Caco-2 (cell line): ENCODE results near the gene DPPA3. TPM values are rescaled to one million over a fixed set of nuclear protein-coding genes. Genes with fewer than 3 reads are reported as not detected.

Source experiments
- BruUV-seq: library from RNA; stranded (reverse); fragments of 400-500 nt; replicated peaks from 2 replicates; lab custom pipeline; 2021; lab: Mats Ljungman, UMichigan
- CTCF ChIA-PET: fragments of 300-600 bp; sonication (Branson Sonifier 250); formaldehyde crosslinking; loops from one replicate; lab custom pipeline; 2022; ENCODE audit warnings: antibody characterized with exemption; lab: Charles Lee
- POLR2A ChIA-PET: fragments of 300-600 bp; sonication (Branson Sonifier 250); formaldehyde crosslinking; loops from one replicate; lab custom pipeline; 2022; ENCODE audit warnings: antibody characterized with exemption; lab: Charles Lee
- DNase-seq, 2 experiments: peaks; one replicate each; pipeline versions ENCODE4 v3.0.0 to v3.0.0-alpha.2; 2020 to 2022
- H3K27me3 ChIP-seq: replicated peaks from 2 replicates; pipeline ENCODE4 v1.6.0; 2011; ENCODE audit warnings: low read length; ENCODE audit not compliant: control insufficient read depth, insufficient read depth
- H3K36me3 ChIP-seq: 2 replicates; pipeline ENCODE4 v1.5.1; 2011; ENCODE audit warnings: low read length; ENCODE audit not compliant: control insufficient read depth, insufficient read depth
- H3K4me1 ChIP-seq: fragments of 250-450 bp; sonication (Bioruptor Pico); 2 replicates; pipeline ENCODE4 v1.5.1; 2020; ENCODE audit warnings: mild to moderate bottlenecking
- H3K4me3 ChIP-seq: 2 replicates; pipeline ENCODE4 v1.5.1; 2011; ENCODE audit warnings: low read depth, mild to moderate bottlenecking, control low read depth, low read length
- H3K9me3 ChIP-seq: fragments of 250-450 bp; sonication (Bioruptor Pico); 2 replicates; pipeline ENCODE4 v1.5.1; 2020; ENCODE audit warnings: mild to moderate bottlenecking, moderate library complexity
- H3K27ac Mint-ChIP-seq: one replicate; pipeline ENCODE4 v1.8.0; 2022; ENCODE audit warnings: mixed read lengths; ENCODE audit not compliant: unreplicated experiment
- H3K27me3 Mint-ChIP-seq: one replicate; pipeline ENCODE4 v1.8.0; 2022; ENCODE audit warnings: mixed read lengths; ENCODE audit not compliant: insufficient read depth, unreplicated experiment
- H3K36me3 Mint-ChIP-seq: one replicate; pipeline ENCODE4 v1.8.0; 2022; ENCODE audit warnings: mild to moderate bottlenecking, mixed read lengths; ENCODE audit not compliant: insufficient read depth, unreplicated experiment
- H3K4me1 Mint-ChIP-seq: one replicate; pipeline ENCODE4 v1.8.0; 2022; ENCODE audit warnings: low read depth, mixed read lengths; ENCODE audit not compliant: unreplicated experiment
- H3K4me3 Mint-ChIP-seq: one replicate; pipeline ENCODE4 v1.8.0; 2022; ENCODE audit warnings: mild to moderate bottlenecking, moderate library complexity, mixed read lengths; ENCODE audit not compliant: unreplicated experiment
- H3K9me3 Mint-ChIP-seq: one replicate; pipeline ENCODE4 v1.8.0; 2022; ENCODE audit warnings: mixed read lengths; ENCODE audit not compliant: unreplicated experiment
- CTCF ChIP-seq, 2 experiments: fragments of 200-600 bp in 1 of 2; IDR thresholded peaks; 1 replicate in 1 of 2; 2 replicates in 1 of 2; pipeline versions ENCODE4 v1.5.1 to v1.8.0; 2011 to 2022; ENCODE audit warnings: antibody characterized with exemption in 1 of 2, control low read depth in 1 of 2, inconsistent platforms in 1 of 2, low read depth in 1 of 2, low read length in 1 of 2, mild to moderate bottlenecking in 1 of 2, moderate library complexity in 1 of 2; ENCODE audit not compliant: insufficient read depth in 1 of 2, severe bottlenecking in 1 of 2, unreplicated experiment in 1 of 2
- intact Hi-C: fragments of 100-400 bp; cut with micrococcal nuclease; formaldehyde crosslinking; loops from one replicate; pipeline ENCODE4 v1.10.0; 2022; ENCODE audit not compliant: unreplicated experiment
- total RNA-seq: library from RNA; stranded (reverse); gene quantifications from 2 replicates; pipeline ENCODE4 v1.2.3, GENCODE V29; 2022

The DPPA3 gene
- total RNA-seq, 1 experiment from 2014 or later: 31.8 TPM

- CTCF ChIA-PET: interaction anchor here (0.6 to 1.1 kb wide), 4 partner anchors 13 to 134 kb away, joined by 3 read pairs; no protein-coding TSS in a partner anchor
- intact Hi-C loops: loop anchor here (5.0 kb wide), 2 partner anchors 142 to 282 kb away; no protein-coding TSS in a partner anchor
- POLR2A ChIA-PET: interaction anchor here (0.5 to 0.8 kb wide), 3 partner anchors 14 to 944 kb away, joined by 3 to 4 read pairs (median 3); partner anchors contain the start of genes GDF3 and PTMS
Measured at GRCh38 chr12:7709969-7710675, 1.1 kb upstream of the DPPA3 start.

GRCh38 chr12:7712841-7713442, 1.7 kb downstream of the DPPA3 start:
- H3K4me1 Mint-ChIP-seq: peaks cover 47% of the 10 kb centered on the region
- Histone ChIP-seq H3K36me3 (no peaks in the 10 kb centered on the region), H3K27me3 (no peaks in the 10 kb centered on the region), H3K4me3 (no peak overlapping the region), H3K4me1 (peaks cover 40% of the 10 kb centered on the region), H3K9me3 (no peaks in the 10 kb centered on the region)
- no peak for TF ChIP-seq CTCF (IDR thresholded peaks at IDR 0.05; ENCODE audit: insufficient read depth in 1 of 2, low read depth in 1 of 2, low read length in 1 of 2, severe bottlenecking in 1 of 2, unreplicated experiment in 1 of 2)
- H3K36me3 Mint-ChIP-seq: peaks cover 22% of the 10 kb centered on the region
- H3K4me3 Mint-ChIP-seq: peak overlapping the region; percentile 50
- CTCF ChIA-PET: no interaction called here
- intact Hi-C loops: no loop called here
- H3K27ac Mint-ChIP-seq: peak overlapping the region; percentile 36
- POLR2A ChIA-PET: no interaction called here
- H3K27me3 Mint-ChIP-seq: no peaks in the 10 kb centered on the region
- no peak for DNase-seq
- BruUV-seq: no TSS peak
- H3K9me3 Mint-ChIP-seq: peaks cover 10% of the 10 kb centered on the region

More at GRCh38 chr12:7709969-7710675, 1.1 kb upstream of the DPPA3 start:
- Mint-ChIP-seq H3K4me1 (peaks cover 54% of the 10 kb centered on the region), H3K9me3 (peaks cover 10% of the 10 kb centered on the region), H3K27me3 (no peaks in the 10 kb centered on the region), H3K36me3 (peaks cover 29% of the 10 kb centered on the region), H3K27ac (peak overlapping the region; percentile 96), H3K4me3 (peak overlapping the region; percentile 81)
- Histone ChIP-seq H3K4me1 (peaks cover 50% of the 10 kb centered on the region), H3K9me3 (no peaks in the 10 kb centered on the region), H3K27me3 (no peaks in the 10 kb centered on the region), H3K36me3 (peaks cover 1% of the 10 kb centered on the region; the same call in 1 of the 2 replicates), H3K4me3 (no peak overlapping the region)
- peak; percentile 83 to 86 for DNase-seq
- no TSS peak for BruUV-seq
- no peak for TF ChIP-seq CTCF (IDR thresholded peaks at IDR 0.05; ENCODE audit: insufficient read depth in 1 of 2, low read depth in 1 of 2, low read length in 1 of 2, severe bottlenecking in 1 of 2, unreplicated experiment in 1 of 2)

GRCh38 chr12:7716381-7716780, 5.1 kb downstream of the DPPA3 start:
- ChIA-PET POLR2A (interaction anchor here (0.6 to 1.2 kb wide), 2 partner anchors 46 to 164 kb away, joined by 3 to 5 read pairs; no protein-coding TSS in a partner anchor), CTCF (interaction anchor here (0.6 to 1.7 kb wide), 7 partner anchors 11 to 318 kb away, joined by 3 to 13 read pairs (median 5); no protein-coding TSS in a partner anchor)
- H3K9me3 ChIP-seq: no peaks in the 10 kb centered on the region
- H3K27ac Mint-ChIP-seq: peak overlapping the region; percentile 54
- TF ChIP-seq CTCF (IDR thresholded peaks at IDR 0.05; ENCODE audit: insufficient read depth in 1 of 2, low read depth in 1 of 2, low read length in 1 of 2, severe bottlenecking in 1 of 2, unreplicated experiment in 1 of 2): peak; percentile 45 to 72
- no peaks in the 10 kb centered on the region for H3K36me3 ChIP-seq
- no peaks in the 10 kb centered on the region for H3K27me3 ChIP-seq
- H3K4me1 ChIP-seq: peaks cover 10% of the 10 kb centered on the region
- intact Hi-C loops: loop anchor here (1.0 kb wide), 2 partner anchors 39 to 91 kb away; no protein-coding TSS in a partner anchor
- peak in 1 of 2 experiments; percentile 62 for DNase-seq
- H3K4me1 Mint-ChIP-seq: peaks cover 27% of the 10 kb centered on the region
- no TSS peak for BruUV-seq
- no peaks in the 10 kb centered on the region for H3K27me3 Mint-ChIP-seq
- H3K4me3 Mint-ChIP-seq: no peak overlapping the region
- H3K4me3 ChIP-seq: no peak overlapping the region
- peaks cover 10% of the 10 kb centered on the region for H3K9me3 Mint-ChIP-seq
- H3K36me3 Mint-ChIP-seq: peaks cover 17% of the 10 kb centered on the region
